ENCODE measurements around the gene ZGPAT. TPM values are rescaled to one million over a fixed set of nuclear protein-coding genes. Genes with fewer than 3 reads are reported as not detected.

The ZGPAT gene
- total and polyA plus RNA-seq, 5 donors, result 14.5 to 29.5 (median 17.6) TPM

DNA sequence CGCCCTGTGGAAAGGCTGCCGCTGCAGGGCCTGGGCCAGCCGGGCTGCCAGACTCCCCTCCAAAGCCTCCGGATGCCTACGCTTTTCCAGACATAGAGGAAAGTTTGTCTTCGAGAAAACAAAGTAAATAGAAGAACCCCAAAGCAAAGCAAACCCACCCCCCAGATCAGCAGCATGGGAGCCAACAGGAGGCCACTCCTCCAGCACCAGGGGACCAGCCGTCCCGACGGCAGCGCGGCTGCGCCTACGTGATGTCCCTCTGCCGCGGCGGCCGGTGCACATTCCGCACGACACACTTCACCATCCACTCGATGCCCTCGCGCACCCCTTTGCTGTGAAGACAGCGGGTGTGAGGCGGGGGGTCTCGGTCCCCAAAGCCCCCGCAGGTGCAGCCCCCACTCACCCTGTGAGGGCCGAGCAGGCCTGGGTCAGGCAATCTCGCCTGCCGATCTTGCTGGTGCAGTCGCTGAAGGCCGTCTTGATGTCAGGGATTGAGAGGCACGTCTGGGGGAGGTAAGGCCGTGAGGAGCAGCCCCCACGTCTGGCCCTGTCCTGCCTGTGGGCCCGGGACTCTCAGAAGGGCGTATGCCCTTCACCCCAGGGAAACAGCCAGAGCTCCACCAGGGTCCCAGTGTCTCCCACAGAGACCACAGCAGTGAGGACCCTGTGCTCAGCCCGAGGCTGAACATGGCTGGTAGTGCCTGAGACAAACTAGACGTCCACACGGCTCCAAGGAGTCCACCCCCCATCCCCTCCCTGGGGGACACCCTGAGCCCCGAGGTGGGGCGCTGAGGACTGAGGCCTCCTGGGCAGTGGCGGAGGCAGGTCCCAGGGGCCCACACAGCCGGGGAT lies 7.4 kb upstream of the ZGPAT start:
- ATAC-seq (no peak), DNase-seq (peak; percentile 31 to 55 (median 50))
- Histone ChIP-seq H3K27me3 (ENCODE audit: control insufficient read depth, insufficient read depth) (no peaks in the 10 kb centered on the region), H3K27ac (ENCODE audit: low read length) (no peak overlapping the region), H3K4me1 (ENCODE audit: control insufficient read depth, insufficient read depth, low read length) (no peaks in the 10 kb centered on the region), H3K9me3 (ENCODE audit: control insufficient read depth, low read length) (no peaks in the 10 kb centered on the region), H3K4me3 (ENCODE audit: low read length) (no peak overlapping the region)
- intact Hi-C loops (cut with DNase I), result no loop called here
- 86% methylated on average over 43 of the region's 43 CpGs for WGBS

DNA sequence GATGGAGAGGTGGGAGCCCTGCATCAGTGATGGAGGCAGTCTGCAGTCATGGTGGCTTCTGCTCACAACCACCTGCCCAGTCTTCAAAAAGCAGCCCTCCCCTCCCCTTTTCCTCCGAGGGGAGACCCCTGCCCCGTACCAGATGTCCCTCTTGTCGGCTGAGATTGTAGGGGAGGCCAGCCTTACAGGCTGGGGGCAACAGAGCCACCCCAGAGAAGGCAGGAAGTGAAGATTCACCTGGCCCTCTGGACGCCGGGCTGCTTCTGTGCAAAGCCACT lies 6.8 kb upstream of the ZGPAT start:
- intact Hi-C loops (cut with DNase I), result no loop called here

GRCh38 chr20:63701329-63702035 lies 6.4 kb upstream of the ZGPAT start:
- H3K27me3 ChIP-seq (ENCODE audit: control insufficient read depth, insufficient read depth), result no peaks in the 10 kb centered on the region
- intact Hi-C loops (cut with DNase I), result no loop called here
- DNase-seq (peak in 1 of 3 donors; percentile 57), ATAC-seq (no peak)
- 79% methylated on average over 14 of the region's 14 CpGs for WGBS
- H3K27ac ChIP-seq (ENCODE audit: low read length), result no peak overlapping the region
- H3K4me1 ChIP-seq (ENCODE audit: control insufficient read depth, insufficient read depth, low read length), result peaks cover under 1% of the 10 kb centered on the region
- H3K4me3 ChIP-seq (ENCODE audit: low read length), result no peak overlapping the region
- H3K9me3 ChIP-seq (ENCODE audit: control insufficient read depth, low read length), result no peaks in the 10 kb centered on the region

More for the DNA sequence above, 6.8 kb upstream of the ZGPAT start:
- Histone ChIP-seq H3K27me3 (ENCODE audit: control insufficient read depth, insufficient read depth) (no peaks in the 10 kb centered on the region), H3K4me3 (ENCODE audit: low read length) (no peak overlapping the region), H3K9me3 (ENCODE audit: control insufficient read depth, low read length) (no peaks in the 10 kb centered on the region), H3K27ac (ENCODE audit: low read length) (no peak overlapping the region), H3K4me1 (ENCODE audit: control insufficient read depth, insufficient read depth, low read length) (no peaks in the 10 kb centered on the region)
- ATAC-seq (no peak), DNase-seq (no peak)
- WGBS, result 84% methylated on average over 5 of the region's 5 CpGs

DNA sequence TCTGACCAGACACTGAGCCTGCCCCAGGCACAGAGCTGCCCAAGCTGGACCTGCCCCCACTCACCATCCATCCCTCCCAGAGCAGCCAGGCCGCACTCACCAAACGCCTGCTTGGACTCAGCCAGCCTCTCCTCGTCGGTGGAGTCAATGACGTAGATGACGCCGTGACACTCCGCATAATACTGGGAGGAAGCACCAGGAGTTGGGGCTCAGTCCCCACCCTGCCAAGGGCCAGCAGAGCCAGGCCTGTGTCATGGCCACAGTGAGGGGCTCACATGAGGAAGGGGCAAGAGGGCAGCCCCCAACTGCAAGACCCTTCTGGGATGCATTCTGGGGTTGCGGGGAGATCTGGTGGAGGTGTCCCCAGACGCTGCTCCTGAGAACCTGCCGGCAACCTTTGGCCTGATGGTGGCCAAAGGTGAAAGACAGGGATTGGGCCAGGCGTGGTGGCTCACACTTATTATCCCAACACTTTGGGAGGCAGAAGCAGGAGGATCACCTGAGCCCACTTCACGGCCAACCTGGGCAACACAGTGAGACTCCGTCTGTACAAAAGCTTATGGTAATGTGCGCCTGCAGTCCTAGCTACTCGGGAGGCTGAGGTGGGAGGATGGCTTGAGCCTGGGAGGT lies 5.7 kb upstream of the ZGPAT start:
- ATAC-seq, result no peak
- no peak overlapping the region for H3K27ac ChIP-seq (ENCODE audit: low read length)
- H3K9me3 ChIP-seq (ENCODE audit: control insufficient read depth, low read length), result no peaks in the 10 kb centered on the region
- WGBS, result 89% methylated on average over 16 of the region's 16 CpGs
- intact Hi-C loops (cut with DNase I), result no loop called here
- no peak overlapping the region for H3K4me3 ChIP-seq (ENCODE audit: low read length)
- peaks cover 4% of the 10 kb centered on the region for H3K4me1 ChIP-seq (ENCODE audit: control insufficient read depth, insufficient read depth, low read length)
- no peak for DNase-seq
- H3K27me3 ChIP-seq (ENCODE audit: control insufficient read depth, insufficient read depth), result no peaks in the 10 kb centered on the region

DNA sequence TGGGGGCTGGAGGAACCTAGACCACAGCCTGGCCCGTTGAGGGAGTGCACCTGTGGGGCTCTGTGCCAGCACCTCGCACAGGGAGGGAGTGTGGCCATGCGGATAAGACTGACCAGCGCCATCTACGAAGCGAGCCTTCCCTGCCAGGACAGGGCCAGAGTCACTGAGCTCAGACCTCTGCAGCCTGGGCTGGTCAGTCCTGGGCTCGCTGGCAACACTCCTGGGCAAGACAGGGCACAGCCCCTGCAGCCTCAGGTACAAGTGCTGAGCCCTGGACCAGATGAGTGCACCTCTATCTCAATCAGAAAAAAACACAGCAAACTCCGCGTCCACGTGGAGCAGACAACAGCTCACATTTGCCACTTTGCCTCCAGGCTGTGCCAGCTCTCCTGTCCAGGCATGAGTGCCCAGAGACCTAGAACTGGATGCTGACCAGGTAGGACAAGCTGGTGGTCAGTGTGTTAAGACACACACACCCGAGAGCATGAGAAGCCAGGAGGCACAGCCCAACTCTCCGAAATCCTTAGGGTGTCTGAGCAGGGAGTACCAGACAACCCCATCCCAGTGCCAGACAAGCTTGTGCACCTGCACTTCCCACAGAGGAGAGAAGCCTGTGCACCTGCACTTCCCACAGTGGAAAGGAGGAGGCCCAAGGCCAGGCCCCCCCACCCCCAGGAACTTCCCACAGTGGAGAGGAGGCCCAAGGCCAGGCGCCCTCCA lies 4.9 kb upstream of the ZGPAT start:
- intact Hi-C loops (cut with DNase I), result no loop called here
- ATAC-seq (no peak), DNase-seq (no peak)
- Histone ChIP-seq H3K9me3 (ENCODE audit: control insufficient read depth, low read length) (no peaks in the 10 kb centered on the region), H3K4me1 (ENCODE audit: control insufficient read depth, insufficient read depth, low read length) (peaks cover 4% of the 10 kb centered on the region), H3K4me3 (ENCODE audit: low read length) (no peak overlapping the region), H3K27me3 (ENCODE audit: control insufficient read depth, insufficient read depth) (no peaks in the 10 kb centered on the region), H3K27ac (ENCODE audit: low read length) (no peak overlapping the region)
- WGBS, result 81% methylated on average over 13 of the region's 13 CpGs

DNA sequence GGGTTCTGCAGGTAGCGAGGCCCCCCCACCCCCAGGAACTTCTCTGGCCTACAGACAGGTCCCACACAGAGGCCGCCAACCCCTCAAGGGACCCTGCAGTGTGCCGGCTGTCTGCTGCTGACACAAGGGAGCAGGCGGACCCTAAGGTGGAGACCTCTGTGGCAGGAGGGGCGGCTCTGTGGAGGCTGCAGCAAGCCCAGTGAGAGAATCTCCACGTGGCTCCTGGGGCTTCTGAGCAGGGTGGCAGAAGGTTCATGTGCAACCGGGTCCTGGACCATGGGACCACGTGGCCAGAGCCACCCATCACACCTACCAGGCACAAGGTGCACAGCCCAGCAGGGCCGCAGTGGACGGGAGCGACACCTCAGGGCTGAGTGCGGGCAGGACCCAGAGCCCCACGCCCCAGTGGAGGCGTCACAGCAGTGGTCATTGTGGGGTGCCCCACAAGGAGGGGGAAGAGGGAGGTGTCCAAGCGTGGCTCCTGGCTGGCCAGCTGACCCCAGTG lies 4.3 kb upstream of the ZGPAT start:
- H3K27ac ChIP-seq (ENCODE audit: low read length), result no peak overlapping the region
- DNase-seq (peak in 1 of 3 donors; percentile 61), ATAC-seq (no peak)
- peaks cover 6% of the 10 kb centered on the region for H3K4me1 ChIP-seq (ENCODE audit: control insufficient read depth, insufficient read depth, low read length)
- H3K4me3 ChIP-seq (ENCODE audit: low read length), result no peak overlapping the region
- no peaks in the 10 kb centered on the region for H3K9me3 ChIP-seq (ENCODE audit: control insufficient read depth, low read length)
- H3K27me3 ChIP-seq (ENCODE audit: control insufficient read depth, insufficient read depth), result no peaks in the 10 kb centered on the region
- intact Hi-C loops (cut with DNase I), result no loop called here
- WGBS, result 89% methylated on average over 15 of the region's 15 CpGs

DNA sequence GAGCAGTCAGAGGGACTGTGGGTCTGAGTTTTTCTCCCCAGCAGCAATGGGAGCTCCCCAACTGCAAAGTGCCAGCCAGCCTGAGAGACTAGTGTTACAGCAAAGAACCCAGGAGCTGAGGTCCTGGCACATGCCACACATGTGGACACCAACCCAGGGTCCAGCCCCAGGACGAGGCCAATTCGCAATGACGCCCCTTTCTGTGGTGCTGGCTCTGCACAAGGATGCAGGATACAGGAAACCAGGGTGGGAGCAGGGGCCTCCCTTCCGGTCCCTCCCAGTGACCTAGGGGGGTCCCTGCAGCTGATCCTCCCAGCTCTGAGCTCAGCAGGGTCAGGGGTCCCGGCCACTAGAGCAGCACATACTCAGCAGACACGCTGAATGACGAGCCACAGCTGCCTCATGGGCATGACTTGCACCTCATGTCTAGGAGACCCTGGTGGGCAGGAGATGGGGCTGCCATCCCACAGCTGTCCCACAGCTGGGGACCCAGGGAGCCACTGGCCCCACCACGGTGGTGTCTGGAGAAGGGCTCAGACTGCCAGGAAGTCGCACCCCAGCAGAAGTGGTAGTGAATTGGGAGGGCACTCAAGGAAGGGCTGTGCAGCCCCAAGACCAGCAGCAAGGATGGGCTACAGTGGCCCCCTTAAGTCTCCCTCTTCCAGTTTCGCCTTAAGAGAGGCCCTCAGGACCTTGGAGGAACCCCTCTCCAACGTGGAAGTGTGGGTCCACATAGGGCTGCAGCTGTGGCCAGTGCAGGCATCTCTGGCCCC lies 3.7 kb upstream of the ZGPAT start:
- Histone ChIP-seq H3K27me3 (ENCODE audit: control insufficient read depth, insufficient read depth) (no peaks in the 10 kb centered on the region), H3K27ac (ENCODE audit: low read length) (no peak overlapping the region), H3K4me3 (ENCODE audit: low read length) (no peak overlapping the region), H3K4me1 (ENCODE audit: control insufficient read depth, insufficient read depth, low read length) (peaks cover 13% of the 10 kb centered on the region), H3K9me3 (ENCODE audit: control insufficient read depth, low read length) (no peaks in the 10 kb centered on the region)
- 85% methylated on average over 11 of the region's 11 CpGs for WGBS
- ATAC-seq (no peak), DNase-seq (no peak)
- intact Hi-C loops (cut with DNase I), result no loop called here

DNA sequence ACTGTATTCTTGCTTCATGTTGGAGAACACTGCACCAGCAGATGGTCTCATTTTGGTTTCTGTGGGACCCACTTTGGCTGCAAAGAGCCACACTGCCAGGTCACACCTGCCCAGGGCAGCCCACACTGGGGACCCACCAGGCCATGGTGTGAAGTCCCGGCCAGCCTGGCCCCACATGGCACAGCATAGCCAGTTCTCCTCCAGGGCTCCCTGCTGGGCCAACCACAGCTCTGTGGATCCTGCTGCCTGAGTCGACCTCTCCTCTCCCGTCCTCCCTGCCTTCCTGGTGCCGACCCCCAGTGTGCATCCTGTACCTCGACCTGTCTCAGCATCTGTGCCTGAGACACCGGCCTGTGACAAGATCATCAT lies 3.1 kb upstream of the ZGPAT start:
- intact Hi-C loops (cut with DNase I), result no loop called here
- 80% methylated on average over 6 of the region's 6 CpGs for WGBS
- Histone ChIP-seq H3K4me3 (ENCODE audit: low read length) (no peak overlapping the region), H3K9me3 (ENCODE audit: control insufficient read depth, low read length) (no peaks in the 10 kb centered on the region), H3K4me1 (ENCODE audit: control insufficient read depth, insufficient read depth, low read length) (peaks cover 13% of the 10 kb centered on the region), H3K27me3 (ENCODE audit: control insufficient read depth, insufficient read depth) (no peaks in the 10 kb centered on the region), H3K27ac (ENCODE audit: low read length) (no peak overlapping the region)
- DNase-seq, result no peak
- ATAC-seq, result no peak

DNA sequence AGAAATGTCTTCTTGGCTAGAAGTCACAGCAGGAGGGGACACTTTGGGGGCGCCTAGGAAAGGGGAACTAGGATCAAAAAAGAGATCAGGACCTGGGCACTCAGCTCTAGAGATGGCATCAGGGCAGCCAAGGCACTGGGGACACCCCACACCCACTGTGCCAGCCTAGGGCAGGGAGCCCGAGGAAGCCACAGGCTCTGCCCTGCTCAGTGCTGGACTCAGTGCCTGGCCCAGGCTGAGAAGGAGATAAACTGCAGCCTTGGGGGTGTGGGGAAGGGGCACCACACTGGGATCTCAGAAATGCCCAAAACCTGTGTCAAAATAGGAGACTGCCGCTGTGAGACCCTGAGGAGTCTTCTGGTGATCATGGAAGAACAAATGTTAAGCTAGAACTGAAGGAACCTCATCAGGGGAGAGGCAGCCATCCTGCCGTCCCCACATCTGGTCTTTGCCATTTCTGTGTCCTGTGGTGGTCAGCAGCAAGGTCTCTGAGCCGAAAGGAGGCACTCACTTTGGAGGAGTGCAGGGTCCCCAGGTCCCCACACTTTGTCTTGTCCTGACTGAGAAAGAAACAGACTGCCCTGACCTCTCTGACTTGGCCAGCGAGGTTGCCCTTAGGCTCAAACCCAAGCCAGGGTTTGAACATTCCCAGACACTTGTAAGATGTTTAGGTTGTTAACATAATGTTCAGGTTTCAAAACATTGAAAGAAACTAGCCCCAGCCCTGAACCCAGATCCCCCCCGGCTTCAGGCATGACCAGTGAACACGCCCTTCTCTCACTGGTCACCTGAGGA lies 2.4 kb upstream of the ZGPAT start:
- no peak overlapping the region for H3K4me3 ChIP-seq (ENCODE audit: low read length)
- no peak overlapping the region for H3K27ac ChIP-seq (ENCODE audit: low read length)
- H3K9me3 ChIP-seq (ENCODE audit: control insufficient read depth, low read length), result no peaks in the 10 kb centered on the region
- ATAC-seq (no peak), DNase-seq (no peak)
- peaks cover 13% of the 10 kb centered on the region for H3K4me1 ChIP-seq (ENCODE audit: control insufficient read depth, insufficient read depth, low read length)
- H3K27me3 ChIP-seq (ENCODE audit: control insufficient read depth, insufficient read depth), result no peaks in the 10 kb centered on the region
- 89% methylated on average over 8 of the region's 8 CpGs for WGBS
- intact Hi-C loops (cut with DNase I), result no loop called here

All from right cardiac atrium (tissue), 5 donors.